Breast epithelium (tissue), 4 donors: ENCODE results near the gene SIDT1. TPM values are rescaled to one million over a fixed set of nuclear protein-coding genes. Genes with fewer than 3 reads are reported as not detected.
A peak's percentile ranks its signal among the peaks of the same experiment; 100 is the strongest.

ENCODE experiments used
- DNase-seq, 2 donors: peaks; one replicate each; pipeline ENCODE4 v3.0.0-alpha.2; 2019; ENCODE audit warnings: low spot score in 2 of 2
- H3K27ac ChIP-seq, 2 donors: fragments of 200-600 bp; sonication (generic) in 1 of 2; one replicate each; pipeline ENCODE4 v1.5.1; 2016 to 2019; ENCODE audit warnings: mild to moderate bottlenecking in 1 of 2
- H3K27me3 ChIP-seq, 2 donors: fragments of 200-600 bp; sonication (generic) in 1 of 2; one replicate each; pipeline versions ENCODE4 v1.5.1 to v1.6.0; 2017 to 2019; ENCODE audit warnings: control low read depth in 1 of 2, mild to moderate bottlenecking in 1 of 2
- H3K36me3 ChIP-seq: fragments of 200-600 bp; one replicate; pipeline ENCODE4 v1.5.1; 2019
- H3K4me1 ChIP-seq, 2 donors: fragments of 200-600 bp; sonication (generic); one replicate each; pipeline ENCODE4 v1.5.1; 2016 to 2019; ENCODE audit warnings: control low read depth in 1 of 2
- H3K4me3 ChIP-seq, 3 donors: fragments of 200-600 bp; sonication (generic); 1 replicate in 2 of 3; 2 replicates in 1 of 3; pipeline ENCODE4 v1.5.1; 2016 to 2019; ENCODE audit warnings: mild to moderate bottlenecking in 3 of 3, moderate library complexity in 2 of 3
- H3K9me3 ChIP-seq, 2 donors: fragments of 200-600 bp; sonication (generic) in 1 of 2; one replicate each; pipeline ENCODE4 v1.5.1; 2016 to 2019; ENCODE audit warnings: control low read depth in 1 of 2
- POLR2A ChIP-seq: fragments of 450-650 bp; IDR thresholded peaks from one replicate; pipeline ENCODE4 v1.6.1; 2016; ENCODE audit warnings: antibody characterized with exemption, mild to moderate bottlenecking, moderate library complexity
- POLR2AphosphoS5 ChIP-seq, 3 donors: sonication (generic); formaldehyde crosslinking; IDR thresholded peaks; one replicate each; pipeline ENCODE4 v1.6.1; 2017; ENCODE audit warnings: antibody characterized with exemption in 3 of 3
- intact Hi-C: fragments of 100-400 bp; cut with DNase I; formaldehyde crosslinking; loops from one replicate; pipeline ENCODE4 v1.15.1; 2023; ENCODE audit warnings: low total_unique reads
- total RNA-seq, 3 donors: library from RNA; depleted of rRNA; stranded (reverse); fragments of >200 nt; gene quantifications; one replicate each; pipeline ENCODE4 v1.1.0, GENCODE V29; 2016
- TF ChIP-seq, protein P1 (sequence below), 3 donors: fragments of 450-650 bp; IDR thresholded peaks; one replicate each; pipeline ENCODE4 v1.5.1; 2016 to 2017; ENCODE audit warnings: antibody characterized with exemption in 3 of 3, mild to moderate bottlenecking in 3 of 3, moderate library complexity in 3 of 3

SIDT1 gene
- total RNA-seq, 3 donors from 2014 or later: 3.8 to 95.0 (median 52.8) TPM

DNA sequence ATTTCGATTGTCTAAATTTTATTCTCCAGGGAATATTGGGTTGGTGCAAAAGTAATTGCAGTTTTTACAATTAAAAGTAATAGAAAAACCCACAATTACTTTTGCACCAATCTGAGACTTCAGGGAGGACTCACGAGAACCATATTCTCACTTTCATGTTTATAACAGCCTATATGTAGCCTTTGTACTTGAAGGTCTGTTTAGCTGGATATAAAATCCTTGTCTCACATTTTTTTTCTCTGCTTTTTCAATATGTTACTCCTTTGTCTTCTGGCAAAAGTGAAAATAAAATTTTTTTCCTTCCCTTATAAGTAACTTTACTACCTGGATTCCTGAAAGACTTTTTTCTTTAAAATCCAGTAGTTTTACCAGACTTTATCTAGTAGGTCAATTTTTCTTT lies 9.2 kb downstream of the SIDT1 start:
- intact Hi-C loops: no loop called here

DNA sequence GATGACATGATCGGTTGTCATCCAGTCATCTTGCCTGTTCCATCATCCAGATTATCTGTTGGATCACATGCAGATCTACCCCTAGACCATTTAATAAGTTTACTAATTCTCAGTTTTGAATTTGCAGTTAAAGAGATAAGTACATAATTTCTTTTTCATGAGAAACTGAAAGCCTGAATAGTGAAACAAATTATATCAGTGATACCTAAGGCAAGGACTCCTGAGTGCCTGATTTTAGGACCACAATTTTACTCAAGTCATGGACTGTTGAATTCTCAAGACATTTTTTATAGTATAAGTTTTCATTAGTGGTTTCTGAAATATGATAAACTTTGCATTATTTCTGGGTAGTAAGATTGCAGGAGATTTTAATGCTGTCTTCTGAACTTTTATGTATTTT lies 13.2 kb downstream of the SIDT1 start:
- Histone ChIP-seq H3K27ac (no peak overlapping the region), H3K36me3 (no peaks in the 10 kb centered on the region), H3K4me1 (no peaks in the 10 kb centered on the region), H3K27me3 (no peaks in the 10 kb centered on the region), H3K9me3 (no peaks in the 10 kb centered on the region), H3K4me3 (no peak overlapping the region)
- TF ChIP-seq POLR2A: no peak
- TF ChIP-seq, protein P1, sequence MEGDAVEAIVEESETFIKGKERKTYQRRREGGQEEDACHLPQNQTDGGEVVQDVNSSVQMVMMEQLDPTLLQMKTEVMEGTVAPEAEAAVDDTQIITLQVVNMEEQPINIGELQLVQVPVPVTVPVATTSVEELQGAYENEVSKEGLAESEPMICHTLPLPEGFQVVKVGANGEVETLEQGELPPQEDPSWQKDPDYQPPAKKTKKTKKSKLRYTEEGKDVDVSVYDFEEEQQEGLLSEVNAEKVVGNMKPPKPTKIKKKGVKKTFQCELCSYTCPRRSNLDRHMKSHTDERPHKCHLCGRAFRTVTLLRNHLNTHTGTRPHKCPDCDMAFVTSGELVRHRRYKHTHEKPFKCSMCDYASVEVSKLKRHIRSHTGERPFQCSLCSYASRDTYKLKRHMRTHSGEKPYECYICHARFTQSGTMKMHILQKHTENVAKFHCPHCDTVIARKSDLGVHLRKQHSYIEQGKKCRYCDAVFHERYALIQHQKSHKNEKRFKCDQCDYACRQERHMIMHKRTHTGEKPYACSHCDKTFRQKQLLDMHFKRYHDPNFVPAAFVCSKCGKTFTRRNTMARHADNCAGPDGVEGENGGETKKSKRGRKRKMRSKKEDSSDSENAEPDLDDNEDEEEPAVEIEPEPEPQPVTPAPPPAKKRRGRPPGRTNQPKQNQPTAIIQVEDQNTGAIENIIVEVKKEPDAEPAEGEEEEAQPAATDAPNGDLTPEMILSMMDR (IDR thresholded peaks at IDR 0.05): no peak
- no peak for TF ChIP-seq POLR2AphosphoS5 (IDR thresholded peaks at IDR 0.05)
- intact Hi-C loops: no loop called here
- no peak for DNase-seq

More for the DNA sequence above, 9.2 kb downstream of the SIDT1 start:
- Histone ChIP-seq H3K27me3 (no peaks in the 10 kb centered on the region), H3K36me3 (no peaks in the 10 kb centered on the region), H3K4me1 (no peaks in the 10 kb centered on the region), H3K9me3 (no peaks in the 10 kb centered on the region), H3K27ac (no peak overlapping the region), H3K4me3 (no peak overlapping the region)
- TF ChIP-seq POLR2AphosphoS5 (IDR thresholded peaks at IDR 0.05) (no peak), POLR2A (no peak)
- TF ChIP-seq, protein P1 (IDR thresholded peaks at IDR 0.05): no peak
- no peak for DNase-seq

DNA sequence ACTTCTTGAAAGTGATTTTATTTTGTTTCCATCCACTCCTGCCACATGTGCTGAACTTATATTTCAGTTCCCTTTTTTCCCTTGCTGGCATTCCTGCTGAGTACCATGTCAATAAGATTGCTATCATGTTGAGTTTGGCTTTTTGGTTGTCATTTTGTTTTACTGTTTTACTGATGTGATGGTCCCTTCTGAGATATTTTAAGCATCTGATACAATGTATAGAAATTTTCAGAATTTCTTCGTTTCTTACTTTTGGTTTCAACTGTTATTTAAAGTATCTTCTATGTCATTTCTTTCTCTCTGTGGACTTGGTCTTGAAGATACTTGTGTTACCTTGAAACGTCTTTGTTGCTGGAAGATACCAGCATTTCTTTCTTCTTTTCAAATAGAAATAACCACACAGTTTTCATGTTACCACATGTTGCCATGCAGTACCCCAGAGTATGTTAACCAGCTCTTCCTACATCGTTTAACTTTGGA lies 14.1 kb downstream of the SIDT1 start:
- no peaks in the 10 kb centered on the region for H3K27me3 ChIP-seq
- H3K4me3 ChIP-seq: no peak overlapping the region
- no peak for DNase-seq
- no peak overlapping the region for H3K27ac ChIP-seq
- no peaks in the 10 kb centered on the region for H3K36me3 ChIP-seq
- H3K4me1 ChIP-seq: no peaks in the 10 kb centered on the region
- intact Hi-C loops: no loop called here
- no peaks in the 10 kb centered on the region for H3K9me3 ChIP-seq
- TF ChIP-seq, protein P1 (IDR thresholded peaks at IDR 0.05): no peak
- TF ChIP-seq POLR2A (no peak), POLR2AphosphoS5 (IDR thresholded peaks at IDR 0.05) (no peak)

DNA sequence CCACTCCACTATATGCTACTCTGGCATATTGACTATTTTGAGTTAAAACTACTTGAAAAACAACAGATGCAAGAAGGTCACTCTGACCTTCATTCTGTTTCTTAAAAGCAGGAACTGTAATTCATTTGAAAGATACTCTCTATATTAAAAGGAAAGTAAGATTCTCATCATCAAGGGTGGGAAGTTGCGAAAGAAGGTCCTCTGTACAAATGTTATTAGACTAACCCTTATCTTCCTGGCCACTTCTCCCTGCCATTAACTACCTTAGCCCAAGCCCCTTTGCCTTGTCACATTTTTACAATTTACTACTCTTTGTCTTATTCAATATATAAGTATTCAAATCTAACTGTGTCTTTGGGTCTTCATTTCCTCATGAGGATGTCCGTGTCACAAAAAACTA lies 16.1 kb downstream of the SIDT1 start:
- TF ChIP-seq, protein P1 (IDR thresholded peaks at IDR 0.05): no peak
- TF ChIP-seq POLR2AphosphoS5 (IDR thresholded peaks at IDR 0.05) (no peak), POLR2A (no peak)
- intact Hi-C loops: no loop called here
- no peak for DNase-seq
- Histone ChIP-seq H3K4me1 (no peaks in the 10 kb centered on the region), H3K27ac (no peak overlapping the region), H3K36me3 (no peaks in the 10 kb centered on the region), H3K4me3 (no peak overlapping the region), H3K27me3 (no peaks in the 10 kb centered on the region), H3K9me3 (no peaks in the 10 kb centered on the region)

DNA sequence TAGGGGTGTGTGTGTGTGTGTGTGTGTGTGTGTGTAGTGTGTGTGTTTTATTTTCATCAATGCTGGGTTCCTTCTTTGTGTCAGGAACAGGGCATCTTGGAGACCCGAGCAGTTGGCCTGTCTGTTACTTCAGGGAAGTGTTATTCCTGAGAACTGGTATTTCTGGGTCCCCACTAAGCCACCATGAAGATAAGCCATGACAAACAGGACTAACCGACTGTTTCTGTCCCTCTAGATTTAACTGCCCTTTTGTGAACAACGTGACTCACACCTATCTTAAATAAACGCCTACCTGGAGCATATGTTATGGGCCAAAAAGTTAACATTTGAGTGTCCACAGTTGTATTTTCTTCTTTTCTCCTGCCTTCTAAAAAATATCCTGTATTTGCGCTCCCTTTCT lies 19.5 kb downstream of the SIDT1 start:
- no peak for TF ChIP-seq POLR2AphosphoS5 (IDR thresholded peaks at IDR 0.05)
- TF ChIP-seq, protein P1 (IDR thresholded peaks at IDR 0.05): no peak
- TF ChIP-seq POLR2A: no peak
- DNase-seq: no peak
- intact Hi-C loops: no loop called here
- Histone ChIP-seq H3K4me3 (no peak overlapping the region), H3K4me1 (no peaks in the 10 kb centered on the region), H3K36me3 (no peaks in the 10 kb centered on the region), H3K9me3 (no peaks in the 10 kb centered on the region), H3K27me3 (no peaks in the 10 kb centered on the region), H3K27ac (peak overlapping the region in 1 of 2 donors; percentile 29)
